BE2C (cell line): Measurements from ENCODE around the gene TAGLN3.

Experiments
- DNase-seq: peaks from one replicate; pipeline ENCODE4 v3.0.0-alpha.2; 2020
- H3K27me3 ChIP-seq: fragments of 250-450 bp; sonication (Bioruptor Pico); 2 replicates; pipeline ENCODE4 v1.5.1; 2020; ENCODE audit warnings: mild to moderate bottlenecking
- H3K36me3 ChIP-seq: fragments of 250-450 bp; sonication (Bioruptor Pico); 2 replicates; pipeline ENCODE4 v1.5.1; 2020; ENCODE audit warnings: mild to moderate bottlenecking
- H3K4me1 ChIP-seq: fragments of 250-450 bp; sonication (Bioruptor Pico); 2 replicates; pipeline ENCODE4 v1.5.1; 2020
- H3K4me3 ChIP-seq: 2 replicates; pipeline ENCODE4 v1.5.1; 2011; ENCODE audit warnings: low read depth, low read length
- H3K9me3 ChIP-seq: fragments of 250-450 bp; sonication (Bioruptor Pico); 2 replicates; pipeline ENCODE4 v1.5.1; 2020
- CTCF ChIP-seq: IDR thresholded peaks from 2 replicates; pipeline ENCODE4 v1.5.1; 2012; ENCODE audit warnings: mild to moderate bottlenecking, low read depth, low read length

Gene TAGLN3

GRCh38 chr3:112002096-112002971 is 3.6 kb downstream of the TAGLN3 start:
- no peak for TF ChIP-seq CTCF
- Histone ChIP-seq H3K4me1 (no peaks in the 10 kb centered on the region), H3K27me3 (no peaks in the 10 kb centered on the region), H3K36me3 (no peaks in the 10 kb centered on the region), H3K9me3 (no peaks in the 10 kb centered on the region), H3K4me3 (no peak overlapping the region)
- DNase-seq: no peak

GRCh38 chr3:112003321-112004080 is 4.8 kb downstream of the TAGLN3 start:
- Histone ChIP-seq H3K9me3 (no peaks in the 10 kb centered on the region), H3K4me3 (no peak overlapping the region), H3K4me1 (no peaks in the 10 kb centered on the region), H3K27me3 (no peaks in the 10 kb centered on the region), H3K36me3 (no peaks in the 10 kb centered on the region)
- no peak for TF ChIP-seq CTCF
- no peak for DNase-seq

GRCh38 chr3:112004187-112004586 is 5.5 kb downstream of the TAGLN3 start:
- H3K9me3 ChIP-seq: no peaks in the 10 kb centered on the region
- H3K36me3 ChIP-seq: no peaks in the 10 kb centered on the region
- no peaks in the 10 kb centered on the region for H3K4me1 ChIP-seq
- no peak for DNase-seq
- H3K4me3 ChIP-seq: no peak overlapping the region
- no peak for TF ChIP-seq CTCF
- no peaks in the 10 kb centered on the region for H3K27me3 ChIP-seq

GRCh38 chr3:112004669-112005068 is 5.9 kb downstream of the TAGLN3 start:
- no peak for TF ChIP-seq CTCF
- Histone ChIP-seq H3K27me3 (no peaks in the 10 kb centered on the region), H3K9me3 (no peaks in the 10 kb centered on the region), H3K36me3 (no peaks in the 10 kb centered on the region), H3K4me3 (no peak overlapping the region), H3K4me1 (no peaks in the 10 kb centered on the region)
- no peak for DNase-seq

GRCh38 chr3:112005091-112005672 is 6.5 kb downstream of the TAGLN3 start:
- Histone ChIP-seq H3K4me3 (no peak overlapping the region), H3K9me3 (no peaks in the 10 kb centered on the region), H3K27me3 (no peaks in the 10 kb centered on the region), H3K4me1 (peaks cover under 1% of the 10 kb centered on the region; the same call in 1 of the 2 replicates), H3K36me3 (no peaks in the 10 kb centered on the region)
- no peak for DNase-seq
- no peak for TF ChIP-seq CTCF
